ENCODE data around the gene ETFBKMT.
"Not testable (repeated sequence)": the region's sequence is repeated elsewhere in the genome, so short reads cannot be mapped to it uniquely, and the experiment has no call there.

The ETFBKMT gene

GRCh38 chr12:31658471-31659086, 909 bp upstream of the ETFBKMT start:
- DNase-seq: no peak

- DNase-seq: no peak
These were observed 2.8 kb downstream of the ETFBKMT start for GRCh38 chr12:31662176-31662849.

GRCh38 chr12:31663576-31663975, 4.1 kb downstream of the ETFBKMT start:
- no peak for DNase-seq

- no peak for DNase-seq
These were observed 4.5 kb downstream of the ETFBKMT start for GRCh38 chr12:31664038-31664437.

DNA sequence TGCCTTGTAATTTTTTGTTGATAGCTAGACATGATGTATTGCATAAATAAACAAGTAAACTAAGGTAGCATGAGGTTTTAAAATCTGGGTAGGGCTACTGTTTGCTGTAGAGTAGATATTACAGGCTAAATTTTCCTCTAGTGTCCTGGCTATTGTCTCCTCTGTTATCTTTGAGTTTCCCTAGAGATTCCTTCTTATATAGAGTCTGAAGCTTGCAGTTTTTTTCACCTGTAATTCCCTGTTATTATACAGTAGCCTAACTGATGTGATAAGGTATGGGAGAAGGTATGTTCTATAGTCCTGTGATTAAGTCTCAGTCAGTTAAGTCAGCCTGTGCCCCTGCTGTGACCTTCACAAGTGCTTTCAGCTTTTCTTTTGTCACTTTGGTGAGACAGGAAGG, 9.5 kb downstream of the ETFBKMT start:
- DNase-seq: no peak

- DNase-seq: not testable (repeated sequence)
These were observed 10.1 kb downstream of the ETFBKMT start for GRCh38 chr12:31669582-31669981.

DNA sequence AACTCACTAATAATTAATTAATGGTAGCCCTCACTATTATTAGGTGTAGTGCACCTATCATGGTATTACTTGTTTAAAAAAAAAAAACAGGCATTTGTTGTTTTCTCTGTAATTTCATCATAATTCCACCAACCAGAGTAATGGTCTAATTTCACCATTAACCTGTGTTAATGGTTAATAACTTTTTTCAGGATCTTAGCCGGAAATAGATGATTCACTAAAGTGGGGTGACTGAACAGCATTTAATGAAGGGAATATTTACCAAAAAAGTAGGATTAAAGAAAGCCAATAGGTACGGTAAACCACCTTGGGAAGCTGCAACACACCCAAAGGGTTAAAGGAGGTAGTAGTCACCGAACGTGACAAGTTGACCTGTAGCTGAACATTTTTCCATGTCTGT, 13.0 kb downstream of the ETFBKMT start:
- no peak for DNase-seq

GRCh38 chr12:31682136-31682962, 22.9 kb downstream of the ETFBKMT start:
- DNase-seq: peak; percentile 14 to 57

- no peak for DNase-seq
These were observed 26.3 kb downstream of the ETFBKMT start for GRCh38 chr12:31685801-31686200.

GRCh38 chr12:31687101-31687527, 27.6 kb downstream of the ETFBKMT start:
- peak; percentile 14 to 92 for DNase-seq

DNA sequence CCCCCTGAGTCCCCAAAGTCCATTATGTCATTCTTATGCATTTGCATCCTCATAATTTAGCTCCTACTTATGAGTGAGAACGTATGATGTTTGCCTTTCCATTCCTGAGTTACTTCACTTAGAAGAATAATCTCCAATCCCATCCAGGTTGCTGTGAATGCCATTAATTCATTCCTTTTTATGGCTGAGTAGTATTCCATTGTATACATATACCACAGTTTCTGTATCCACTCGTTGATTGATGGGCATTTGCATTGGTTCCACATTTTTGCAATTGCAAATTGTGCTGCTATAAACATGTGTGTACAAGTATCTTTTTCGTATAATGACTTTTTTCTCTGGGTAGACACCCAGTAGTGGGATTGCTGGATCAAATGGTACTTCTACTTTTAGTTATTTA, 30.4 kb downstream of the ETFBKMT start:
- not testable (repeated sequence) for DNase-seq

GRCh38 chr12:31702047-31702446, 42.6 kb downstream of the ETFBKMT start:
- DNase-seq: no peak

DNA sequence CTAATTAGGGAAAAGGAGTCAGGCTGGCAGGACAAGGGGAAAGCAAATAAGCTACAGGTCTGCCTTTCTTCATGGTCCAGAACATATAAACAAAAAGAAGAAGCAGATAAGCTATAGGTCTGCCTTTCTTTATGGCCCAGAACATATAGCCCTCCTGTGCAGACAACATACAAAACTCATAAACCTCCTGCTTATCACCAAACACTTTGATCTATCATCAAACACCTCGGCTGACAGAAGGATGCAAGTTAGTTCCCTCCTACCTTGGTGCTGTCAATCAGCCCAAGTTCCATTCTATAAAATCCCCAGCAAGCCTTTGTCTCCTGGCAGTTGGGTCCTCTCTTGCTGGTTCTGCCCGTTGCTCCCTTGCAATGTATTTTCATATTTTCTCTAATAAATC, 46.1 kb downstream of the ETFBKMT start:
- DNase-seq: no peak

GRCh38 chr12:31708118-31708517, 48.6 kb downstream of the ETFBKMT start:
- not testable (repeated sequence) for DNase-seq

- no peak for DNase-seq
These were observed 50.7 kb downstream of the ETFBKMT start for GRCh38 chr12:31710021-31710818.

DNA sequence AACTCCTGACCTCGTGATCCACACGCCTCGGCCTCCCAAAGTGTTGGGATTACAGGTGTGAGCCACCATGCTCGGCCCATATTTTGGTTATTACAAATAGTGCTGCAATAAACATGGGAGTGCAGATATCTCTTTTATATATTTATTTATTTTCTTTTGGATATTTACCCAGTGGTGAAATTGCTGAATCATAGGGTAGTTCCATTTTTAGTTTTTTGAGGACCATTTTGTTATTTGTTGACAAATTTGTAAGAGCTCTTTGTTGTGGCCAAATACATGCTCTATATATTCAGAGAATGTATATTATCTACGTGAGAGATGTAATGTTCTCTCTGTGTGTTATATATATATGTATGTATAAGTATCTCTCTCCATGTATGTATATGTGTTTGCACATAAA, 53.4 kb downstream of the ETFBKMT start:
- no peak for DNase-seq

- no peak for DNase-seq
These were observed 55.2 kb downstream of the ETFBKMT start for GRCh38 chr12:31714406-31715271.

DNA sequence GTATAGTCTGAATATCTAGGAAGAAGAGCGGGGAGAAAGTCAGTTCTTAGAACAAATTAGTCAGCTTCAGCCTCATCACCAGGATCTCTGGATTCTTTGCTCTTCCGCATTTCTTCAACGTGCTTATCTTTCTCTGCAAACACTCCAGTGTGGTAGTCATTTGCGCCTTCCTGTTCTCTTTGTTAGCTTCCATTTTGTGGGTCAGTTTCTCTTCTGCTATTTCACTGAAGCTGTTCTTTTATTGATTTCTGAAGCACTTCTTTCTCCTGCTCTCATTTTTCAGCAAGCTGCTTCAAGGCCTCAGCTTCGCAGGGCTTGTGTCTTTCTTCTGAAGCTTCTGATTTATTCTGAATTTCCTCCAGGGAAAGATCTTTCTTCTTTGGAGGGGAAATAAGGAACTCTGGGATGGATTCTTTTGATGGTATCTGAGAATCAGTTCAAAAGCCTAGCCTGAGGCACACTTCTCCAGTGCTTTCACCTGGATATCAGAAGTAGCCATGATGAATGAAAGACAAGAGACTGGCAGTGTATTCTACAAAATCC, 55.9 kb downstream of the ETFBKMT start:
- peak in 1 of 2 donors; percentile 96 for DNase-seq

DNA sequence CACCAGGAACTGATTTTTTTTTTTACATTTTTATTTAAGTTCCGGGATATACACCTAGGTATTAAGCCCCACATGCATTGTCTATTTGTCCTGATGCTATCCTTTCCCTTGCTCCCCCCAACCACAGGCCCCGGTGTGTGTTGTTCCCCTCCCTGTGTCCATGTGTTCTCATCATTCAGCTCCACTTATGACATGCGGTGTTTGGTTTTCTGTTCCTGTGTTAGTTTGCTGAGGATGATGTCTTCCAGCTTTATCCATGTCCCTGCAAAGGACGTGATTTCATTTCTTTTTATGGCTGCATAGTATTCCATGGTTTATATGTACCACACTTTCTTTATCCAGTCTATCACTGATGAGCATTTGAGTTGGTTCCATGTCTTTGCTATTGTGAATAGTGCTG, 57.5 kb downstream of the ETFBKMT start:
- DNase-seq: not testable (repeated sequence)

GRCh38 chr12:31718542-31719198, 59.2 kb downstream of the ETFBKMT start:
- DNase-seq: not testable (repeated sequence)

- DNase-seq: no peak
These were observed 63.1 kb downstream of the ETFBKMT start for GRCh38 chr12:31722580-31722979.

Data from bone marrow (tissue), 2 donors.